ENCODE data around the gene SH3BP2. TPM values are rescaled to one million over a fixed set of nuclear protein-coding genes. Genes with fewer than 3 reads are reported as not detected.
A peak's percentile ranks its signal among the peaks of the same experiment; 100 is the strongest.

Gene SH3BP2
- total RNA-seq, 1 donor from 2014 or later, result 102 TPM

DNA sequence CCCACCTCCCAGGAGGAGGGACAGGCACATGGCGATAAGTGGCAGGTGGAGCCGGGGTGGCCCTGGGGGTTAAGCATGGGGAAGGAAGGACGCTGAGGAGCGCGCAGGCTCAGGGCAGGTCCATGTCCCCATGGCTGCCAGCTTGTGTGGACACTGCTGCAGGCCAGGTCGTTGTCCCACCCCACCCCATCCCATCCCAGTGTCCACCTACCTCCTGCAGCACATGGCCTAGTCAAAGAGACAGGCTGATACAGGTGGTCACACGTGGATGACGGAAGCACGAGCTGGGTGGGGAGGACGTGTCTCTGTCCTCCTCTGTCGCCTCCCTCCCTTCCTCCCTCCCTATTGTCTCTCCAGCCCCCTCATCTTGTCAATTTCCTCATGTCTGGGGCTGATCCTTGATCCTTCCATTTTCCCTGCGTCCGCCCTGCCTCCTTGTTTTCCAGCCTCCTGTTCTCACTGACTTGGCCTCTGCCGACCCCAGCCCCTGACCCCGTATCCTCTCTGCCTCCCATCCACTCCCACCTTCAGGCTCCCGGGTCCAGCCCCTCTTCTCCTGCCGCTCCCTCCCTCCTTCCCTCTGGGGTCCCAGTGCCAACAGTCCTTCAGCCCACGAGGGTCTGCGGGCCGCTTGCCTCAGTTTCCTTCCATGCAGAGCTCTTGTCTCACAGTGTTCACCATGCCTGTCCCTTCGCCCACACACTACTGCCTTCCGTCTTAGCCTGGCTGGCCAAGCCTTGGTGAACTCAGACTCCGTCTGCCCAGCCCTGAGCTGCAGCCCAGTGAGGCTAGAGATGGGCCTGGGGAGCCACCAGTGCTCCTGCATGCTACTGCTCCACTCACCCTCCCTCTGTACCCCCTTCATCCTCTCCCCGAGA lies 35.2 kb downstream of the SH3BP2 start:
- no peak for ATAC-seq
- H3K4me1 ChIP-seq, result no peaks in the 10 kb centered on the region
- H3K36me3 ChIP-seq, result peaks cover 94% of the 10 kb centered on the region
- H3K27ac ChIP-seq, result no peak overlapping the region
- no peaks in the 10 kb centered on the region for H3K27me3 ChIP-seq (ENCODE audit: low read depth)
- H3K4me3 ChIP-seq, result no peak overlapping the region
- intact Hi-C loops (cut with DNase I), result no loop called here
- H3K9me3 ChIP-seq, result no peaks in the 10 kb centered on the region
- peak; percentile 36 for DNase-seq
- TF ChIP-seq, protein P1, sequence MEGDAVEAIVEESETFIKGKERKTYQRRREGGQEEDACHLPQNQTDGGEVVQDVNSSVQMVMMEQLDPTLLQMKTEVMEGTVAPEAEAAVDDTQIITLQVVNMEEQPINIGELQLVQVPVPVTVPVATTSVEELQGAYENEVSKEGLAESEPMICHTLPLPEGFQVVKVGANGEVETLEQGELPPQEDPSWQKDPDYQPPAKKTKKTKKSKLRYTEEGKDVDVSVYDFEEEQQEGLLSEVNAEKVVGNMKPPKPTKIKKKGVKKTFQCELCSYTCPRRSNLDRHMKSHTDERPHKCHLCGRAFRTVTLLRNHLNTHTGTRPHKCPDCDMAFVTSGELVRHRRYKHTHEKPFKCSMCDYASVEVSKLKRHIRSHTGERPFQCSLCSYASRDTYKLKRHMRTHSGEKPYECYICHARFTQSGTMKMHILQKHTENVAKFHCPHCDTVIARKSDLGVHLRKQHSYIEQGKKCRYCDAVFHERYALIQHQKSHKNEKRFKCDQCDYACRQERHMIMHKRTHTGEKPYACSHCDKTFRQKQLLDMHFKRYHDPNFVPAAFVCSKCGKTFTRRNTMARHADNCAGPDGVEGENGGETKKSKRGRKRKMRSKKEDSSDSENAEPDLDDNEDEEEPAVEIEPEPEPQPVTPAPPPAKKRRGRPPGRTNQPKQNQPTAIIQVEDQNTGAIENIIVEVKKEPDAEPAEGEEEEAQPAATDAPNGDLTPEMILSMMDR (IDR thresholded peaks at IDR 0.05), result no peak

- intact Hi-C loops (cut with DNase I), result no loop called here
- Histone ChIP-seq H3K4me1 (no peaks in the 10 kb centered on the region), H3K27me3 (ENCODE audit: low read depth) (no peaks in the 10 kb centered on the region), H3K36me3 (peaks cover 94% of the 10 kb centered on the region), H3K27ac (no peak overlapping the region), H3K9me3 (no peaks in the 10 kb centered on the region), H3K4me3 (no peak overlapping the region)
- no peak for ATAC-seq
- TF ChIP-seq, protein P1 (IDR thresholded peaks at IDR 0.05), result no peak
- no peak for DNase-seq
Measured at GRCh38 chr4:2828758-2829181, 35.9 kb downstream of the SH3BP2 start.

GRCh38 chr4:2829321-2829932 lies 36.5 kb downstream of the SH3BP2 start:
- Histone ChIP-seq H3K9me3 (no peaks in the 10 kb centered on the region), H3K36me3 (peaks cover 94% of the 10 kb centered on the region), H3K27me3 (ENCODE audit: low read depth) (no peaks in the 10 kb centered on the region), H3K27ac (no peak overlapping the region), H3K4me1 (peaks cover under 1% of the 10 kb centered on the region), H3K4me3 (no peak overlapping the region)
- ATAC-seq (no peak), DNase-seq (peak; percentile 39)
- TF ChIP-seq, protein P1 (IDR thresholded peaks at IDR 0.05), result no peak
- intact Hi-C loops (cut with DNase I), result no loop called here

GRCh38 chr4:2829933-2830451 lies 37.1 kb downstream of the SH3BP2 start:
- Histone ChIP-seq H3K4me3 (no peak overlapping the region), H3K36me3 (peaks cover 94% of the 10 kb centered on the region), H3K27ac (no peak overlapping the region), H3K9me3 (no peaks in the 10 kb centered on the region), H3K27me3 (ENCODE audit: low read depth) (no peaks in the 10 kb centered on the region), H3K4me1 (peaks cover 6% of the 10 kb centered on the region)
- intact Hi-C loops (cut with DNase I), result no loop called here
- TF ChIP-seq, protein P1 (IDR thresholded peaks at IDR 0.05), result no peak
- DNase-seq, result peak; percentile 37
- no peak for ATAC-seq

DNA sequence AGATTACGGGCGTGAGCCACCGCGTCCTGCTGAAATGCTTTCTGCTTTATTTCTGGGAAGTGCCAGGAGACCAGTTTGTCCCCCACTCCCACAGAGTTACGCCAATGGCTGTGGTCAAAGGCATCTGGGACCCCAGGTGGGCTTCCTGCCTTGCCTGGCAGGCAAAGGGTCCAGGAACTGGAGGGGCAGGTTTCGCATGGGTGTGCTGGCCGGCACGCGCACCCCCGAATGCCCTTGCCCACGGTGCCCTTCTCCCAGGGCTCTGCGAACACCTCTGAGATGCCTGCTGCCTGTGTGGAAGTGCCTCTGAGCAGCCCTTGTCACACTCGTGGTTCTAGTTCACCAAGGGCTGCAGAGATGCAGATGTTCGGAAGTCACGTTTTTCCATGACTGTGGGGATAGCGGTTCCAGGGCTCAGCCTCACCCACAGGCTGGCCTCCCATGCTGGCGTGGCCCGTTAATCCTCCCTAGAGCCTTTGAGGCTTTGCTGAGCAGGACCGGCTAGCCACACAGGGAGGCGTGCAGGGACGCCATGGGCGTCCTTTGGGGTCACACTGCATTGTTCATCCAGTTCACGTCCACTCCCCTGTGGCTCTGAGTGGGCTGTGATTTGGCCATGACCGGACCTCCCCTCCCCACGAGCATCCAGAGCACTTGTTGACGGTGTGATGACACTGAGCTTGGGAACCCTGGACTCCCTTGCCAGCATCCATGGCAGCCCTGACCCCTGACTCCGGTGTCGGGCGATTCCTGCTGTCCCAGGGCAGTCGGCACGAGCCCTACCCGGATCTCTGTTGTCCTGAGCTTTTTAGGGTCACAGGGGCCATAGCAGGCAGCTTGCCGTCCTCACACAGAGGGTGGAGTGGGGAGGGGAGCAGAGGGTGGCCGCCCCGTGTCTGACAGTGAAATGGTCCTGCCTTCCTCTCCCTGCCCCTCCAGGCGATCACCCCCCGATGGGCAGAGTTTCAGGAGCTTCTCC lies 38.0 kb downstream of the SH3BP2 start:
- DNase-seq (peak; percentile 34), ATAC-seq (no peak)
- Histone ChIP-seq H3K36me3 (peaks cover 94% of the 10 kb centered on the region), H3K27ac (no peak overlapping the region), H3K27me3 (ENCODE audit: low read depth) (no peaks in the 10 kb centered on the region), H3K4me1 (peaks cover 15% of the 10 kb centered on the region), H3K9me3 (no peaks in the 10 kb centered on the region), H3K4me3 (no peak overlapping the region)
- intact Hi-C loops (cut with DNase I), result no loop called here
- TF ChIP-seq, protein P1 (IDR thresholded peaks at IDR 0.05), result no peak

Data from lower lobe of right lung (tissue), 2 donors.